Activated CD4-positive, alpha-beta memory T cell treated with anti-CD3 and anti-CD28 coated beads for 36 hours (primary cell): ENCODE measurements around the gene ACLY. TPM values are rescaled to one million over a fixed set of nuclear protein-coding genes. Genes with fewer than 3 reads are reported as not detected.

Experiments used
- CTCF ChIA-PET: fragments of 350-600 bp; sonication (Branson Sonifier 250); formaldehyde crosslinking; loops from one replicate; lab custom pipeline; 2021; ENCODE audit warnings: antibody characterized with exemption, inconsistent platforms; lab: Charles Lee
- POLR2A ChIA-PET: fragments of 350-600 bp; sonication (Branson Sonifier 250); formaldehyde crosslinking; loops from one replicate; lab custom pipeline; 2021; ENCODE audit warnings: antibody characterized with exemption; lab: Charles Lee
- DNase-seq: peaks from one replicate; pipeline ENCODE4 v3.0.0-alpha.2; 2020
- H3K27ac Mint-ChIP-seq: one replicate; pipeline ENCODE4 v1.8.0; 2021; ENCODE audit warnings: mixed read lengths
- H3K27me3 Mint-ChIP-seq: one replicate; pipeline ENCODE4 v1.8.0; 2021; ENCODE audit warnings: mixed read lengths
- H3K36me3 Mint-ChIP-seq: one replicate; pipeline ENCODE4 v1.8.0; 2021; ENCODE audit warnings: mixed read lengths
- H3K4me1 Mint-ChIP-seq: one replicate; pipeline ENCODE4 v1.8.0; 2021; ENCODE audit warnings: low read depth, mixed read lengths
- H3K4me3 Mint-ChIP-seq: one replicate; pipeline ENCODE4 v1.8.0; 2021; ENCODE audit warnings: mild to moderate bottlenecking, mixed read lengths
- H3K9me3 Mint-ChIP-seq: one replicate; pipeline ENCODE4 v1.8.0; 2021; ENCODE audit warnings: mixed read lengths
- intact Hi-C: fragments of 100-400 bp; cut with micrococcal nuclease; formaldehyde crosslinking; loops from one replicate; pipeline ENCODE4 v1.15.1; 2023
- total RNA-seq, 2 experiments: library from RNA; stranded (reverse); gene quantifications; one replicate each; pipeline ENCODE4 v1.2.3, GENCODE V29; 2021

ACLY gene
- total RNA-seq, 2 experiments from 2014 or later = 186 to 203 TPM

DNA sequence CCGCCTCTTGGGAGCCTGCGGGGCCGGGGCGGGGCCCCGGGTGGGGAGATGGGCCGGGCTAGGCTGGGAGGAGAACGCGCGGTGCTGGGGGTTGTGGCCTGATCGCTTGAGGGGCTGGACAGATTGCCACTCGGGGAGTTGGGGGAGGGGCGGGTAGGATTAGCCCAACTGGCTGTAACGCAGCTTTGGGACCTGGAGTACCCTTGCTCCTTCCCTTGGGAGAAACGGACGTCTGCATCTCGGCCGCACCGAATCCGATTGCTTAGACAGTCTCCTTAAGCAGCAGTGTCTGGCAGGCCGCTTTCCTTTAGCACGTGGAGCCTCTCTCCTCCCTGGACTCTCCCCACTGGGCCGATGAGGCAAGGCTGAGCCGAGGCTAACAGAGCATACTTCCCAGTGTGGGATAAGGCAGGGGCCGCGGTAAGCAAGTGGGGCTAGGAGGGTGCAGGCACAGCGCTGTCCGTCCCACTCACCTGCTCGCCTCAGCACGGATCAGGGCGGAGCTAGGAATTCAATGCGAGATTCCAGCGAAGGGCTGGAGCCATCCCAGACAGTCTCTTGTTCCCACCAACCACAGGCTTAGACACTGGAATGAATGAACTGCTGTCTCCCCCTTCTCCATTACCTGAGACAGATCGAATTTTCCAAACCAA lies 540 bp upstream of the ACLY start:
- Mint-ChIP-seq H3K4me1 (peaks cover 35% of the 10 kb centered on the region), H3K27ac (peak overlapping the region; percentile 13), H3K27me3 (no peaks in the 10 kb centered on the region), H3K9me3 (no peaks in the 10 kb centered on the region), H3K4me3 (peak overlapping the region; percentile 95), H3K36me3 (peaks cover 1% of the 10 kb centered on the region)
- POLR2A ChIA-PET = interaction anchor here (1.0 to 2.5 kb wide), 7 partner anchors 9 to 99 kb away, joined by 3 to 25 read pairs (median 4); partner anchors contain the start of genes DNAJC7, KLHL11 and ODAD4
- CTCF ChIA-PET = interaction anchor here (1.2 to 1.6 kb wide), 2 partner anchors 10 to 182 kb away, joined by 3 to 9 read pairs; no protein-coding TSS in a partner anchor
- no peak for DNase-seq
- intact Hi-C loops = loop anchor here (1.0 to 5.0 kb wide), 3 partner anchors 11 to 52 kb away; partner anchors contain the start of genes CNP, KLHL11 and ODAD4

DNA sequence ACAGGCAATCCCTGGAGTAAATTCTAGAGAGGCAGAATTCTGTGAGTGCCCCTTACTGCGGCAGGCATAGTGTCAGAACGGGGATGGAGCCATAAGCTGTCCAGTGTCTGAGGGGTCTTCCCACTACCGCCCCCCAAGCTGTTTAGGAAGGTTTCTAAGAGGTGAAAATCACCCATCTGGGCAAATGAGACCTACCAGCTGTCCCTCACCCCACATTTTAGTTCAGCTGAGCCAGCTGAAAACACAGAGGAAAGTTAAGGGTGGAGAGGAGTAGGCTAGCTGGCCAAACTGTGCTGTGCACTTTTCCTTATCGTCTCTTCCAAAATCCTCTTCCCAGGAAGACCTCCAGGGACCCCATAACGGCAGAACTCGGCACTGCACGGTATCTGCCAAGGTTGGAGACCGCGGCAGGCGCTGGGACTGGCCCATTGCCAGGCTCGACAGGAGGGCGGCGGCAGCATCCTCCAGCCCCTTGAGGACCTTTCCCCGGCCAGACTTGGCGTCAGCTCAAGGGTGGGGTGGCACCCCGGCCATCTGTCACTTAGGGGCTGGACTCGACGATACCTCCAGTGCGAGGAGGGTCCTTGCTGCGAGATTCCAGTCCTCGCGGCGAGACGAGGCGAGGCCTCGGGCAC lies 955 bp downstream of the ACLY start:
- no peaks in the 10 kb centered on the region for H3K9me3 Mint-ChIP-seq
- peaks cover 5% of the 10 kb centered on the region for H3K36me3 Mint-ChIP-seq
- H3K4me1 Mint-ChIP-seq = peaks cover 35% of the 10 kb centered on the region
- POLR2A ChIA-PET = interaction anchor here (0.6 to 2.5 kb wide), 5 partner anchors 9 to 214 kb away, joined by 3 to 25 read pairs (median 8); partner anchors contain the start of genes DNAJC7, KLHL11 and ODAD4
- peak; percentile 55 for DNase-seq
- CTCF ChIA-PET = interaction anchor here (0.8 to 1.6 kb wide), 6 partner anchors 12 to 184 kb away, joined by 3 to 9 read pairs (median 3); partner anchors contain the start of gene NKIRAS2
- peak overlapping the region; percentile 95 for H3K4me3 Mint-ChIP-seq
- peak overlapping the region; percentile 86 for H3K27ac Mint-ChIP-seq
- intact Hi-C loops = loop anchor here (5.0 kb wide), 2 partner anchors 50 kb away; partner anchors contain the start of genes CNP and KLHL11
- no peaks in the 10 kb centered on the region for H3K27me3 Mint-ChIP-seq

DNA sequence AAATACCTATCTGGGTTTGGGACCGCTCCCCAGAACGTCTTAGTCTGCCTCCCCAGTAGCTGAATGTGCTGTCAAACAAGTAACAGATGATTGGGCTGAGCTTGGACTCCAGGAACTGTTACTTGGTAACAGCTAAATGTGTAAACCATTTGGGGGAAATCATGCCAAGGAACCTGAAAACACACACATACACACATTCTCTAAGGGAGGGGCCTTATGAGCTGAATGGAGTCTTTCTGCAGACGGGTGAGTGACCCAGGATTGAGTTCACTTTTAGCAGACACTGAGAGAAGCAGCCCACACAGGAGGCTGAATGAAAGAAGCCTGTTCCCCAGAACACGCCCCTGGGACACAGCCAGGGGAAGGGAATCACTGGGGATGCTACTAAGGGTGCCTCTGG lies 1.6 kb downstream of the ACLY start:
- POLR2A ChIA-PET = interaction anchor here (0.6 to 2.5 kb wide), 2 partner anchors 13 to 215 kb away, joined by 3 to 25 read pairs; partner anchors contain the start of gene ODAD4
- no peak overlapping the region for H3K27ac Mint-ChIP-seq
- DNase-seq = no peak
- H3K4me1 Mint-ChIP-seq = peaks cover 35% of the 10 kb centered on the region
- CTCF ChIA-PET = interaction anchor here (1.0 kb wide), 1 partner anchor 46 kb away, joined by 3 read pairs; no protein-coding TSS in a partner anchor
- peak overlapping the region; percentile 95 for H3K4me3 Mint-ChIP-seq
- intact Hi-C loops = loop anchor here (5.0 kb wide), 2 partner anchors 50 kb away; partner anchors contain the start of genes CNP and KLHL11
- peaks cover 11% of the 10 kb centered on the region for H3K36me3 Mint-ChIP-seq
- no peaks in the 10 kb centered on the region for H3K27me3 Mint-ChIP-seq
- no peaks in the 10 kb centered on the region for H3K9me3 Mint-ChIP-seq

DNA sequence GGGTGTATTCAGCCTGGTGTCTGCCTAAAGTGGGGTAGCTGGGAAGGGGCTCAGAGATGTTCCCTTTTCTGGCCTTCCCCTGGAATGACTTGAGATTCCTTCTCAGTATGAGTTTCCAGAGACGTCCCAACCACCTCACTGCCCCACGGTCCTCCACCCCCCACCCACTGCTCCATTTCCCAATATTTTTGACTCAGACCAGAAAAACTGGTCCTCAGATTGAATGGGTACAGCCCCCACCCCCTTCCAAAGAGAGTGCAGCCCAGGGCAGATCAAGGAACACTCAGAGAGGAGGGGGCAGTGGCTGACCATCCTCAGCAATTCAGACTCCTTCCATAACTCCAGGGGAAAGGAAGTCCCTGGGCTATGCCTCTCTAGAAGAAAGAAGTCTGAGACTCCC lies 3.2 kb downstream of the ACLY start:
- H3K27me3 Mint-ChIP-seq = no peaks in the 10 kb centered on the region
- H3K36me3 Mint-ChIP-seq = peaks cover 21% of the 10 kb centered on the region
- no peak overlapping the region for H3K27ac Mint-ChIP-seq
- no peaks in the 10 kb centered on the region for H3K9me3 Mint-ChIP-seq
- intact Hi-C loops = loop anchor here (5.0 kb wide), 2 partner anchors 48 to 52 kb away; partner anchors contain the start of genes CNP and KLHL11
- CTCF ChIA-PET = no interaction called here
- DNase-seq = no peak
- POLR2A ChIA-PET = no interaction called here
- H3K4me3 Mint-ChIP-seq = no peak overlapping the region
- H3K4me1 Mint-ChIP-seq = peaks cover 35% of the 10 kb centered on the region

DNA sequence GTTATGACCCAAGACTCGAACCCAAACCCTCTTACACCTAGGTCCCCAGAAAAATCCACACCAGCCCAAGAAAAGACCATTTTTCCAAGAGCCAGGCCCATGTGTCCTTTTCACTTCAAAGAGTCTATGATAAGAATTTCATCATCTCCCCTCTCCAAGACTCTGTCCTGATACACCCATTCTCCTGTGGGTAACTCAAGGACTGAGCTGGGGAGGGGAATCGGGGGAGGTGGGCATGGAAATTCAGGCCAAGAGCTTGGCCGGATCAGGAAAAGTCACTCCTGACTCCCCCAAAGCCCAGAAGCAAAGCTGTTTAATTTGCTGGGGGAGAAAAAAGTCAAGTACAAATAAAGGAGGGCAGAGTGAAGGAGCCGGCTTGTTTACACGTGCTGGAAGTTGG lies 3.7 kb downstream of the ACLY start:
- Mint-ChIP-seq H3K4me3 (no peak overlapping the region), H3K9me3 (no peaks in the 10 kb centered on the region), H3K27ac (no peak overlapping the region), H3K27me3 (no peaks in the 10 kb centered on the region), H3K36me3 (peaks cover 26% of the 10 kb centered on the region), H3K4me1 (peaks cover 33% of the 10 kb centered on the region)
- CTCF ChIA-PET = no interaction called here
- intact Hi-C loops = loop anchor here (5.0 kb wide), 2 partner anchors 48 to 52 kb away; partner anchors contain the start of genes CNP and KLHL11
- POLR2A ChIA-PET = no interaction called here
- DNase-seq = no peak

DNA sequence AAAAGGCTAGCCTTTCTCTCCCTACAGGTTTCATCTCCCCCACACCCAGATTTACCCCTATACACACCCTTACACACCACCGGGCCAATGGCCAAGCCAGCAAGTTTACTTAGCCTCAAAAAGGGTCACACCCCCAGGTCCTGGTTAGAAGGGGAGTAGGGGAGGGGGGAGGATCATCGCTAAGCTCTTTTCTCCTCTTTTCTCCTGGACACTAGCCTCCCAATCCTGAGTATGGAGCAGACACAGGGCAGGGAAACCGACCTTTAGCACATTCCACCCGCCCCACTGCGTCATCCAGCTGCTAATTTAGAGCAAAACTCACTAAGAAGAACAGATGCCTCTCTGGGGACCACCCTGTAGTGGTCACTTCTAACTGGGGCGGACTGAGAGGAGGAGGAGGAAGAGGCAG lies 4.4 kb downstream of the ACLY start:
- DNase-seq = no peak
- Mint-ChIP-seq H3K4me1 (peaks cover 26% of the 10 kb centered on the region), H3K36me3 (peaks cover 31% of the 10 kb centered on the region), H3K4me3 (no peak overlapping the region), H3K9me3 (no peaks in the 10 kb centered on the region), H3K27ac (no peak overlapping the region), H3K27me3 (no peaks in the 10 kb centered on the region)
- intact Hi-C loops = no loop called here
- ChIA-PET CTCF (no interaction called here), POLR2A (no interaction called here)

DNA sequence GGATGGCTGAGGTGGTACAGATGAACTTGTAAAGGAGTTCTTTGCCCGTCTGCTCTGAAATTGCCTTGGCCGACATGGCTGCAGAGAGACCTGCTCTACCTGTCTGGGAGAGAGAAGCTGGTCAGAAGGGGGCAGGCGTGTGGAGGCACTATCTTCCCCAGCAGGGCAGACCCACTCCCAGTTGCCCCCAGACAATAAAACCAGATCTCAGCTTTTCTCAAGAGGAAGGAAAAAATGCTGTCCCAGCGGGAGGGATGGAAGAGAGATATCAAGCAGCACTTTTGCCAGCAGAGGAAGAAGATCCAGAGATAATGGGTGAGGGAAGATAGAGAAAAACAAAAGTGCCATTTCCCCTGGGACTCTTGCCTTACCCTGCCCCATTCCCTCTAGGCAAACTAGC lies 5.0 kb downstream of the ACLY start:
- H3K4me1 Mint-ChIP-seq = peaks cover 26% of the 10 kb centered on the region
- peaks cover 33% of the 10 kb centered on the region for H3K36me3 Mint-ChIP-seq
- no peak overlapping the region for H3K27ac Mint-ChIP-seq
- H3K27me3 Mint-ChIP-seq = no peaks in the 10 kb centered on the region
- intact Hi-C loops = no loop called here
- ChIA-PET CTCF (no interaction called here), POLR2A (interaction anchor here (0.6 kb wide), 1 partner anchor 11 kb away, joined by 3 read pairs; no protein-coding TSS in a partner anchor)
- no peak overlapping the region for H3K4me3 Mint-ChIP-seq
- no peaks in the 10 kb centered on the region for H3K9me3 Mint-ChIP-seq
- DNase-seq = no peak

DNA sequence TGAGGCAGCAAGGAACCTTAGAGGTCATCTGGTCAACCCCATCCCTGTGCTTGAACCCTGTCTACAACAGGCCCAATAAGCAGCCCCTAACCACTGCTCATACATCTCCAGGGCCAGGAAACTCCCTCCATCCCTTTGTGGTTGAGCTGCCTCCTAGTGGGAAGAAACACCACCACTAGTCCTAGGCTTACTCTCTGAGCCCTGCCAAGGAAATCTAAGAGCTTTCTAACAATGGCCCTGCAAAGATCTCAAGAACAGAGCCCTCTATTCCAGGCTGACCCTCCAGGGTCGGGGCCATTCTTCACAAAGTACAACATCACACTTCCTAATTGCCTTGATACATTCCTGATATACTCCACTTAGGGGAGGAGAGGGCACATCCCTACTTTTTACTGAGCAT lies 5.8 kb downstream of the ACLY start:
- H3K4me1 Mint-ChIP-seq = peaks cover 26% of the 10 kb centered on the region
- H3K36me3 Mint-ChIP-seq = peaks cover 36% of the 10 kb centered on the region
- no peak for DNase-seq
- no peaks in the 10 kb centered on the region for H3K27me3 Mint-ChIP-seq
- H3K9me3 Mint-ChIP-seq = no peaks in the 10 kb centered on the region
- no peak overlapping the region for H3K4me3 Mint-ChIP-seq
- ChIA-PET POLR2A (interaction anchor here (0.6 kb wide), 1 partner anchor 1513 kb away, joined by 4 read pairs; no protein-coding TSS in a partner anchor), CTCF (no interaction called here)
- intact Hi-C loops = no loop called here
- no peak overlapping the region for H3K27ac Mint-ChIP-seq

DNA sequence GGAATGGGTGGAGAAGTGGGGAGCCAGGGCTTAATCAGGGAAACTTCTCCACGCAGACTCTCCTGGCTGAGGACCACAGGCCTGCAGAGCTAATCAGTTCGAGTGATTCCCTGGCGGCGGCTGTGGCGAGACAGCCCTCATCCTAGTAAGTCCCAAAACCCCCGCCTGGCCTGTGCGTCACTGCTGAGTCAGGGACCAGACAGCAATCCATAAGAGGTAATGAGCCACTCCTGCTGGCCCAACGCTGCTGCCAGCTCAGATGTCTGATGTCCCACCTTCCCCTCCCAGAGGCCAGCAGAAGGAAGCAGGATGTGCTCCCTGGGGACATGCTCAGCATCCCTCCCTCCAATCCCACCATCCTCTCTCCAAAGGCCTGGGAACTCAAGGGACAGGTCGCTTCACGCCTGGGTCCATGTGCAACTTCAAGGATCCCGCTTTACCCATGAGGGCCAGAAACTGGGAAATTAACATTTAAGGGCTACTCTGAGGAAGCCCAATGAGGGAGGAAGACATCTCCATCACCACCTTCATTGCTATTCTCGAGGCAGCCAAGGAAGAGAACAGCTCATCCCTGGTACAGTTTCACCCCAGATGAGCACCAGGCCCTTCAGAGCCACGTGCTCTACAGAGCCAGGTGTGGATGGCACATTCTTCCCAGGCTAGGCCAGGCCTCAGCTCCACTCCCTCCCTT lies 7.9 kb downstream of the ACLY start:
- no peak overlapping the region for H3K4me3 Mint-ChIP-seq
- POLR2A ChIA-PET = no interaction called here
- H3K9me3 Mint-ChIP-seq = no peaks in the 10 kb centered on the region
- no peak overlapping the region for H3K27ac Mint-ChIP-seq
- no peaks in the 10 kb centered on the region for H3K27me3 Mint-ChIP-seq
- CTCF ChIA-PET = no interaction called here
- DNase-seq = no peak
- intact Hi-C loops = no loop called here
- H3K4me1 Mint-ChIP-seq = peaks cover 11% of the 10 kb centered on the region
- H3K36me3 Mint-ChIP-seq = peaks cover 49% of the 10 kb centered on the region

DNA sequence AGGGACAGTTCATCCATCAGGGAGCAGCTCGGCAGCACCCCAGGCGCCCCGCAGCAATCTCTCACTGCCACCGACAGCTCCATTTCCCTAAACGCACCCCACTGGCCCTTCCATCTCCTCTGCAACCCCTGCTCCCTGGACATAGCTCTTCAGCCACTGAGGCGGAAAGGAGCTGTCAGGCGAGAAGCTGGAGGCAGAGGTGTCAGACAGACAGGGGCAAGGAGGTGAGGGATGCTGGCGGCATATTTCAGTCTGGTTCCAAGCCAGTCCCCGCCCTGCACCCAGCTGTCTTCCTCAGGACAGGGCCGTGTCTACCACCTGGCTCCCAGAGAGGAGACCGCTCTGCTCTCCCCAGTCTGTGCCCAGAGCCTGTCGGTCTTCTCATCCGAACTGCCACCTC lies 9.7 kb downstream of the ACLY start:
- intact Hi-C loops = no loop called here
- Mint-ChIP-seq H3K9me3 (no peaks in the 10 kb centered on the region), H3K27me3 (no peaks in the 10 kb centered on the region), H3K4me3 (no peak overlapping the region), H3K4me1 (no peaks in the 10 kb centered on the region), H3K27ac (no peak overlapping the region), H3K36me3 (peaks cover 54% of the 10 kb centered on the region)
- ChIA-PET POLR2A (interaction anchor here (1.4 kb wide), 1 partner anchor 9 kb away, joined by 8 read pairs; the partner anchor contains the start of gene ACLY), CTCF (no interaction called here)
- no peak for DNase-seq

DNA sequence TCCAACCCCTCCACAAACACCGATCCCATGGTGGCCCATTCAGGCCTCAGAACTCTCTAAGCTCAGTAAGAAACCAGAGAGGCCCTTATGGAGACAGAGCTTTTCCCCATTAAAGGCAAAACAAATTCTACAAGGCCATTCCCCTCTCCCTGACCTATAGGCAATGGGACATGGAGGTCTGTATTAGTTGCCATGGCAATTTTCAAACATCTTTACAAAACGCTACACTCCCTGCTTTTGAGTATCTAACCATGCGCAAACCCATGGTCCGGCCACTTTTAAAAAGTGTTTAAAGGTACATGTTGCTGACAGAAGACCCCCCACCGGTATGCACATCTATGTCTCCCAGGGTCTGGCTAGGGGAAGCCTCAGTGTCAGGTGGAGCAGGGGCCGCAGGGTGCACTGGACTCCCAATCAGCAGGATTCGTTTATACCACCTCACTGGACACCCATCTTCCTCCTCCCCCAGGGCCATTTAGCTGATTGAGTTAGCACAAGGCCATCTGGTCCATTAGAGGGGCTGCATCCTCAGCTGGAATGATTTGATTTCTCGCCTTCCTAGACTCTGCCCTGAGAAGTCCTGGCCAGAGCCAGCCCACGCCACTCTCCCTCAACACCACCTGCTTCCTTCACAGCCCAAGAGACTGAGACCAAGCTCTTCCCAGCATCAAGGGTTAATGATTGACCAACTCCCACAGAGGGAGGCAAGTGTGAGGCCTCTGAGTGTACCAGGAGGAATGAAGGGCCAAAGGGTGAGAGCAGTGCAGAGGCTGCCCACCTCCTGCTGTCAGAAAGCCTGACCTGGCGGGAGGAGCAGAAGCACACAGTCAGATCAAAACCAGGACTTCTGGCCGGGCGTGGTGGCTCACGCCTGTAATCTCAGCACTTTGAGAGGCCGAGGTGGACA lies 10.9 kb downstream of the ACLY start:
- peaks cover 55% of the 10 kb centered on the region for H3K36me3 Mint-ChIP-seq
- H3K27ac Mint-ChIP-seq = no peak overlapping the region
- H3K9me3 Mint-ChIP-seq = no peaks in the 10 kb centered on the region
- intact Hi-C loops = no loop called here
- no peaks in the 10 kb centered on the region for H3K4me1 Mint-ChIP-seq
- H3K27me3 Mint-ChIP-seq = no peaks in the 10 kb centered on the region
- ChIA-PET CTCF (no interaction called here), POLR2A (interaction anchor here (0.8 kb wide), 1 partner anchor 23 kb away, joined by 3 read pairs; no protein-coding TSS in a partner anchor)
- DNase-seq = no peak
- no peak overlapping the region for H3K4me3 Mint-ChIP-seq
